ENCODE results near the gene FGF14. TPM values are rescaled to one million over a fixed set of nuclear protein-coding genes. Genes with fewer than 3 reads are reported as not detected.

FGF14 gene
- total RNA-seq, 1 donor from 2014 or later: not detected

DNA sequence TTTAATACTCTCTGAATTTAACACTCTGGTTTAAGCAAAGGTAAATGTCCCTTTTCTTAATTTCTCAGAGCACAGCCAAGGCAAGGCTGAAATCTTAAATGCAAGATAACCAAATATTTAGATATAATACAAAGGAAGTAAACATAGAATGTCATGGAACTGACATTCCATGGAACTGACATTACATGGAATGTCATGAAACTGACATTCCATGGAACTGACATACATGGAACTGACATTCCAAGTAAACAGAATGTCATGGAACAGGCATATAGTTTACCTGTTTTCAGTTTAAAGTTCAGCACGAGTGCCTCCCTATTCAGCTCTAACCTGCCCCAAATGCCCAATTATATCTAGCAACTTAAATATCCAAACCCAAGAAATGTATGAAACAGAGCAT, 21.8 kb downstream of the FGF14 start:
- Histone ChIP-seq H3K36me3 (ENCODE audit: control insufficient read depth, insufficient read depth, low read length) (no peaks in the 10 kb centered on the region), H3K27me3 (ENCODE audit: control insufficient read depth, insufficient read depth, low read length) (no peaks in the 10 kb centered on the region), H3K4me3 (ENCODE audit: low read depth, low read length) (no peak overlapping the region)
- DNase-seq (ENCODE audit: low read depth): no peak
- TF ChIP-seq, protein P1, sequence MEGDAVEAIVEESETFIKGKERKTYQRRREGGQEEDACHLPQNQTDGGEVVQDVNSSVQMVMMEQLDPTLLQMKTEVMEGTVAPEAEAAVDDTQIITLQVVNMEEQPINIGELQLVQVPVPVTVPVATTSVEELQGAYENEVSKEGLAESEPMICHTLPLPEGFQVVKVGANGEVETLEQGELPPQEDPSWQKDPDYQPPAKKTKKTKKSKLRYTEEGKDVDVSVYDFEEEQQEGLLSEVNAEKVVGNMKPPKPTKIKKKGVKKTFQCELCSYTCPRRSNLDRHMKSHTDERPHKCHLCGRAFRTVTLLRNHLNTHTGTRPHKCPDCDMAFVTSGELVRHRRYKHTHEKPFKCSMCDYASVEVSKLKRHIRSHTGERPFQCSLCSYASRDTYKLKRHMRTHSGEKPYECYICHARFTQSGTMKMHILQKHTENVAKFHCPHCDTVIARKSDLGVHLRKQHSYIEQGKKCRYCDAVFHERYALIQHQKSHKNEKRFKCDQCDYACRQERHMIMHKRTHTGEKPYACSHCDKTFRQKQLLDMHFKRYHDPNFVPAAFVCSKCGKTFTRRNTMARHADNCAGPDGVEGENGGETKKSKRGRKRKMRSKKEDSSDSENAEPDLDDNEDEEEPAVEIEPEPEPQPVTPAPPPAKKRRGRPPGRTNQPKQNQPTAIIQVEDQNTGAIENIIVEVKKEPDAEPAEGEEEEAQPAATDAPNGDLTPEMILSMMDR (IDR thresholded peaks at IDR 0.05; ENCODE audit: insufficient read depth, low read length, poor library complexity, severe bottlenecking): no peak

DNA sequence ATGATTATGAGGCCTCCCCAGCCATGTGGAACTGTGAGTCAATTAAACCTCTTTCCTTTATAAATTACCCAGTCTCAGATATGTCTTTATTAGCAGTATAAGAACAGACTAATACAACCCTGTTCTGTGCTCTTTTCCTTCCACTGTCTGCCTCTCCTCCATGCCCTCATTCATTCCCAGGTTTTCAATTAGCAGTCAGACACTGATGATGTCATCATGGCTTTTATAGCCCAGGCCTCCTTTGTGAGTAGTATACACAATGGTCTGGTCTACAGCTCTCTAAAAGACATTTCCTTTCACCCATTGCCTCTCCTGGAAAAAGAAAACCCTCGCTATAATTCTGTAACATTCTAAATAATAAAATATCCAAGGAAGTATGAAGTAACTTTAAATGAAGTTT, 25.5 kb downstream of the FGF14 start:
- TF ChIP-seq, protein P1 (IDR thresholded peaks at IDR 0.05; ENCODE audit: insufficient read depth, low read length, poor library complexity, severe bottlenecking): no peak
- no peaks in the 10 kb centered on the region for H3K36me3 ChIP-seq (ENCODE audit: control insufficient read depth, insufficient read depth, low read length)
- DNase-seq (ENCODE audit: low read depth): no peak
- H3K27me3 ChIP-seq (ENCODE audit: control insufficient read depth, insufficient read depth, low read length): no peaks in the 10 kb centered on the region
- H3K4me3 ChIP-seq (ENCODE audit: low read depth, low read length): no peak overlapping the region

DNA sequence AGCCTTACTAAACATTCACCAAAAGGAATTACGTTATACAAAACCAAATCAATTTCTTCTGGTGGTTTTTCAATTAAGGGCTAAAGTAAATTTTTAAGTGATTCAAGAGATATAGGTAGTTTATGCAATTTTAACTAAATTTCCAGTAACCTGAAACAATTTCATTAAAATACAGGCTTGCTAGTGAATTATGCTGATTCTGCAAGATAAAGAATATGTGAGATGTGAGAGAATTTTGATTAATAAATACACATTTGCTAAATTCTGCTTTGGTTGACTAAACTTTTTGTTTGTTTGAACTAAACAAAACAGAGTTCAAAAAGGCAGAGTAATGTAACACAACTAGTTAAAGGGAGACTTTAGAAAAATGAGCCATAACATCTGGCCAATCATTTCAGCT, 27.1 kb downstream of the FGF14 start:
- TF ChIP-seq, protein P1 (IDR thresholded peaks at IDR 0.05; ENCODE audit: insufficient read depth, low read length, poor library complexity, severe bottlenecking): no peak
- Histone ChIP-seq H3K4me3 (ENCODE audit: low read depth, low read length) (no peak overlapping the region), H3K36me3 (ENCODE audit: control insufficient read depth, insufficient read depth, low read length) (no peaks in the 10 kb centered on the region), H3K27me3 (ENCODE audit: control insufficient read depth, insufficient read depth, low read length) (no peaks in the 10 kb centered on the region)
- DNase-seq (ENCODE audit: low read depth): no peak

GRCh38 chr13:102374233-102374632, 27.6 kb downstream of the FGF14 start:
- H3K36me3 ChIP-seq (ENCODE audit: control insufficient read depth, insufficient read depth, low read length): no peaks in the 10 kb centered on the region
- no peak overlapping the region for H3K4me3 ChIP-seq (ENCODE audit: low read depth, low read length)
- H3K27me3 ChIP-seq (ENCODE audit: control insufficient read depth, insufficient read depth, low read length): no peaks in the 10 kb centered on the region
- TF ChIP-seq, protein P1 (IDR thresholded peaks at IDR 0.05; ENCODE audit: insufficient read depth, low read length, poor library complexity, severe bottlenecking): no peak
- DNase-seq (ENCODE audit: low read depth): no peak

GRCh38 chr13:102373221-102373620, 28.6 kb downstream of the FGF14 start:
- TF ChIP-seq, protein P1 (IDR thresholded peaks at IDR 0.05; ENCODE audit: insufficient read depth, low read length, poor library complexity, severe bottlenecking): no peak
- Histone ChIP-seq H3K4me3 (ENCODE audit: low read depth, low read length) (no peak overlapping the region), H3K36me3 (ENCODE audit: control insufficient read depth, insufficient read depth, low read length) (no peaks in the 10 kb centered on the region), H3K27me3 (ENCODE audit: control insufficient read depth, insufficient read depth, low read length) (no peaks in the 10 kb centered on the region)
- no peak for DNase-seq (ENCODE audit: low read depth)

DNA sequence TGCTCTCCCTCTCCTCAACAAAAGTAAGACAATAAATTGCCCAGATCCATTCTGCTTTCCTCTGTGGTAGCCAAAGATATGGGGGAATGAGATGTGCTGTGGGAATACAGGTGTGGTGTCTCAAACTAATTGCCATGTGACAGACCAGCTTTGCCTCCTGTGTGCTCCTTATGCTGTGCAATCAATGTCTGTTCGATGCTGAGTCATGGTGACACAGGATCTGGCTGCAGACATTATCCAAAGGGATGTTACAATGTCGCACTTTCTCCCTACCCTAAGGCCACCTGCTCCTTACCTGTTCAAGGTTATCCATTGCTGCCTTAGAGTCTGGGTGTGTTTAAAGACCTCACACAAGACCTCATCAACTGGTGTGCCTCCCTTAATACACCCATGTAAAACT, 32.5 kb downstream of the FGF14 start:
- Histone ChIP-seq H3K4me3 (ENCODE audit: low read depth, low read length) (no peak overlapping the region), H3K27me3 (ENCODE audit: control insufficient read depth, insufficient read depth, low read length) (no peaks in the 10 kb centered on the region), H3K36me3 (ENCODE audit: control insufficient read depth, insufficient read depth, low read length) (no peaks in the 10 kb centered on the region)
- TF ChIP-seq, protein P1 (IDR thresholded peaks at IDR 0.05; ENCODE audit: insufficient read depth, low read length, poor library complexity, severe bottlenecking): no peak
- DNase-seq (ENCODE audit: low read depth): no peak
